HepG2 (cell line): ENCODE measurements around the gene CTDP1. TPM values are rescaled to one million over a fixed set of nuclear protein-coding genes. Genes with fewer than 3 reads are reported as not detected.

Experiments used
- ATAC-seq: fragments of 200-7000 bp; cut with Tn5 transposase; 3 replicates; pipeline ENCODE4 v1.9.1; 2020; ENCODE audit warnings: mild to moderate bottlenecking, moderate library complexity
- BruUV-seq: library from RNA; stranded (reverse); fragments of 400-500 nt; replicated peaks from 2 replicates; lab custom pipeline; 2021; lab: Mats Ljungman, UMichigan
- CTCF ChIA-PET: fragments of 300-600 bp; formaldehyde crosslinking; extraction: SDS; loops from one replicate; lab custom pipeline; 2021; ENCODE audit warnings: low total read pairs, inconsistent platforms, low intra/inter-chr PET ratio; lab: Yijun Ruan, JAX
- POLR2A ChIA-PET: fragments of 350-600 bp; sonication (Branson Sonifier 250); formaldehyde crosslinking; loops from one replicate; lab custom pipeline; 2020; ENCODE audit warnings: antibody characterized with exemption, inconsistent platforms; lab: Yijun Ruan, JAX
- DNase-seq: peaks from one replicate; pipeline ENCODE4 v3.0.0-alpha.2; 2015; ENCODE audit warnings: low spot score
- FAIRE-seq: peaks from 3 replicates; lab custom pipeline; 2011; peaks lifted over from hg19 to GRCh38; lab: Jason Lieb, UNC
- H2AFZ ChIP-seq: one replicate; pipeline ENCODE4 v1.6.1; 2011; ENCODE audit warnings: low read length, inconsistent platforms
- H3K27ac ChIP-seq: fragments of 300-600 bp; 3 replicates; pipeline ENCODE4 v1.8.0; 2011; ENCODE audit warnings: mixed run types, mild to moderate bottlenecking, mixed read lengths, low read length, inconsistent platforms; ENCODE audit not compliant: insufficient read depth; ENCODE audit errors: extremely low read length
- H3K27me3 ChIP-seq, 2 experiments: fragments of 200-600 bp in 1 of 2; 2 replicates in 1 of 2; 3 replicates in 1 of 2; pipeline versions ENCODE4 v1.6.0 to v1.8.0; 2011; ENCODE audit warnings: low read length in 2 of 2, mild to moderate bottlenecking in 2 of 2, moderate library complexity in 2 of 2, inconsistent platforms in 1 of 2; ENCODE audit not compliant: insufficient read depth in 2 of 2, control insufficient read depth in 1 of 2
- H3K36me3 ChIP-seq, 2 experiments: fragments of 200-600 bp in 1 of 2; replicated peaks in 1 of 2; 2 replicates in 1 of 2; 3 replicates in 1 of 2; pipeline versions ENCODE4 v1.5.1 to v1.8.0; 2011; ENCODE audit warnings: low read length in 2 of 2, inconsistent platforms in 1 of 2; ENCODE audit not compliant: insufficient read depth in 2 of 2, control insufficient read depth in 1 of 2
- H3K4me1 ChIP-seq: 2 replicates; pipeline ENCODE4 v1.5.1; 2012; ENCODE audit warnings: low read length, inconsistent platforms; ENCODE audit not compliant: insufficient read depth
- H3K4me2 ChIP-seq: 2 replicates; pipeline ENCODE4 v1.6.0; 2011; ENCODE audit warnings: low read depth, low read length, inconsistent platforms
- H3K4me3 ChIP-seq, 3 experiments: fragments of 200-600 bp in 1 of 3; sonication (generic), shearing (Covaris generic) in 1 of 3; replicated peaks in 1 of 3; 2 replicates each; pipeline ENCODE4 v1.5.1; 2011 to 2016; ENCODE audit warnings: low read length in 3 of 3, inconsistent platforms in 2 of 3, low read depth in 2 of 3, mild to moderate bottlenecking in 2 of 3, control low read depth in 1 of 3, mixed read lengths in 1 of 3; ENCODE audit not compliant: insufficient read depth in 1 of 3
- H3K79me2 ChIP-seq: one replicate; pipeline ENCODE4 v1.6.1; 2011; ENCODE audit warnings: low read length, inconsistent platforms; ENCODE audit not compliant: insufficient read depth
- H3K9ac ChIP-seq: 2 replicates; pipeline ENCODE4 v1.6.0; 2011; ENCODE audit warnings: mild to moderate bottlenecking, low read depth, low read length, inconsistent platforms; ENCODE audit not compliant: insufficient read depth
- H3K9me3 ChIP-seq: 2 replicates; pipeline ENCODE4 v1.5.1; 2012; ENCODE audit warnings: mild to moderate bottlenecking, low read length
- H4K20me1 ChIP-seq: 2 replicates; pipeline ENCODE4 v1.6.0; 2011; ENCODE audit warnings: inconsistent platforms, mild to moderate bottlenecking, low read length, moderate library complexity; ENCODE audit not compliant: insufficient read depth
- ATRX ChIP-seq: sonication (generic); formaldehyde crosslinking; IDR thresholded peaks from 2 replicates; pipeline ENCODE4 v1.4.0; 2020; ENCODE audit warnings: missing genetic modification reagents, borderline replicate concordance
- HNF4A ChIP-seq: sonication (generic); formaldehyde crosslinking; IDR thresholded peaks from 2 replicates; pipeline ENCODE4 v1.4.0; 2020; ENCODE audit warnings: missing genetic modification reagents
- MEIS1 ChIP-seq: sonication (generic); formaldehyde crosslinking; IDR thresholded peaks from 2 replicates; pipeline ENCODE4 v1.9.0; 2021; ENCODE audit warnings: mild to moderate bottlenecking, missing genetic modification reagents, moderate library complexity, borderline replicate concordance
- RERE ChIP-seq: IDR thresholded peaks from 2 replicates; pipeline ENCODE4 v1.6.1; 2016; ENCODE audit warnings: low read depth, missing genetic modification reagents, missing compliant biosample characterization
- SALL1 ChIP-seq: sonication (generic); formaldehyde crosslinking; IDR thresholded peaks from 2 replicates; pipeline ENCODE4 v1.8.0; 2022; ENCODE audit warnings: mild to moderate bottlenecking, missing genetic modification reagents
- ZBTB34 ChIP-seq: sonication (generic); formaldehyde crosslinking; IDR thresholded peaks from 2 replicates; pipeline ENCODE4 v1.8.0; 2022; ENCODE audit warnings: mild to moderate bottlenecking, missing genetic modification reagents
- ZNF232 ChIP-seq: sonication (generic); formaldehyde crosslinking; IDR thresholded peaks from 2 replicates; pipeline ENCODE4 v1.4.0; 2020; ENCODE audit warnings: missing genetic modification reagents, borderline replicate concordance
- ZNF557 ChIP-seq: sonication (generic); formaldehyde crosslinking; IDR thresholded peaks from 2 replicates; pipeline ENCODE4 v1.4.0; 2020; ENCODE audit warnings: missing genetic modification reagents
- WGBS: methylation state at CpG from one replicate; pipeline ENCODE4 v1.1.6; 2017; ENCODE audit warnings: low lambda C conversion rate; 5-methylcytosine and 5-hydroxymethylcytosine counted together
- in situ Hi-C: cut with HindIII; loops from 2 replicates; pipeline ENCODE4 v1.10.0; 2017; ENCODE audit warnings: low pct_unique_long_range_greater_than_20kb; ENCODE audit not compliant: extremely low pct_ligation_motif_present
- intact Hi-C: fragments of 100-400 bp; cut with micrococcal nuclease; formaldehyde crosslinking; loops from one replicate; pipeline ENCODE4 v1.10.0; 2022; ENCODE audit not compliant: unreplicated experiment
- polyA plus RNA-seq, 8 experiments: library from polyadenylated mRNA; depleted of rRNA in 3 of 8; stranded (reverse) in 7 of 8; unstranded in 1 of 8; fragments of >200 nt; fragmentation: Illumina TruSeq in 4 of 8; extraction: Trizol in 4 of 8; gene quantifications; 2 replicates each; pipeline versions ENCODE4 v1.2.1 to v1.2.3, GENCODE V29; 2011 to 2016; ENCODE audit warnings: low read depth in 4 of 8, missing spikeins in 1 of 8, mixed read lengths in 1 of 8; ENCODE audit not compliant: insufficient read depth in 1 of 8
- total RNA-seq, 5 experiments: library from RNA; depleted of rRNA; stranded (reverse); fragments of >200 nt; fragmentation: Illumina TruSeq; extraction: Trizol; gene quantifications; 2 replicates each; pipeline ENCODE4 v1.2.3, GENCODE V29; 2016; ENCODE audit warnings: low read depth in 1 of 5
- TF ChIP-seq, protein P1 (sequence below): sonication (generic); formaldehyde crosslinking; IDR thresholded peaks from 2 replicates; pipeline ENCODE4 v1.8.1; 2023; ENCODE audit warnings: missing genetic modification reagents, mild to moderate bottlenecking, borderline replicate concordance

The CTDP1 gene
- total and polyA plus RNA-seq, 2 of the 13 experiments (the other 11 are each of a cell fraction or from before 2014, with no cell fraction given): 6.9 to 11.0 TPM

- TF ChIP-seq, protein P1, sequence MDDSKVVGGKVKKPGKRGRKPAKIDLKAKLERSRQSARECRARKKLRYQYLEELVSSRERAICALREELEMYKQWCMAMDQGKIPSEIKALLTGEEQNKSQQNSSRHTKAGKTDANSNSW (CRISPR knock-in tag): no peak
- TF ChIP-seq HNF4A (CRISPR knock-in tag) (no peak), MEIS1 (no peak), ZBTB34 (CRISPR knock-in tag) (no peak), ATRX (CRISPR knock-in tag) (no peak), SALL1 (CRISPR knock-in tag) (no peak), ZNF232 (no peak)
- TF ChIP-seq, all 625 proteins: peak for 0
These were observed 107.4 kb downstream of the CTDP1 start (continued) for GRCh38 chr18:79786786-79787526.

GRCh38 chr18:79787527-79787864 is 107.9 kb downstream of the CTDP1 start:
- POLR2A ChIA-PET: no interaction called here
- CTCF ChIA-PET: no interaction called here
- DNase-seq (no peak), ATAC-seq (no peak), FAIRE-seq (no peak)
- TF ChIP-seq ZNF557 (CRISPR knock-in tag): no peak
- TF ChIP-seq RERE (CRISPR knock-in tag): no peak
- no peaks in the 10 kb centered on the region for H3K79me2 ChIP-seq
- no peaks in the 10 kb centered on the region for H3K36me3 ChIP-seq
- no TSS peak for BruUV-seq
- no peak overlapping the region for H3K4me3 ChIP-seq
- no peaks in the 10 kb centered on the region for H4K20me1 ChIP-seq
- no peak overlapping the region for H3K27ac ChIP-seq
- H3K4me2 ChIP-seq: no peak overlapping the region
- peaks cover 23% of the 10 kb centered on the region for H3K4me1 ChIP-seq
- intact Hi-C loops: no loop called here
- H3K27me3 ChIP-seq: peaks cover 11 to 47% of the 10 kb centered on the region in 2 experiments
- no peak overlapping the region for H2AFZ ChIP-seq
- no peaks in the 10 kb centered on the region for H3K9me3 ChIP-seq
- H3K9ac ChIP-seq: no peak overlapping the region
- in situ Hi-C loops: no loop called here
- 84% methylated on average over 16 of the region's 16 CpGs for WGBS
